Measurements from ENCODE around the gene CLDN1. TPM values are rescaled to one million over a fixed set of nuclear protein-coding genes. Genes with fewer than 3 reads are reported as not detected.
"Not testable (repeated sequence)": the region's sequence is repeated elsewhere in the genome, so short reads cannot be mapped to it uniquely, and the experiment has no call there.

CLDN1 gene
- total RNA-seq, 1 donor from 2014 or later, result 0.53 TPM

GRCh38 chr3:190279690-190280089 lies 42.6 kb downstream of the CLDN1 start:
- no peak for DNase-seq (ENCODE audit: low spot score in 2 of 2)
- TF ChIP-seq CTCF (IDR thresholded peaks at IDR 0.05), result no peak
- intact Hi-C loops (cut with DNase I), result no loop called here
- no peak overlapping the region for H3K4me3 ChIP-seq
- no peak overlapping the region for H3K27ac ChIP-seq
- H3K9me3 ChIP-seq, result no peaks in the 10 kb centered on the region
- H3K4me1 ChIP-seq, result no peaks in the 10 kb centered on the region
- no peaks in the 10 kb centered on the region for H3K27me3 ChIP-seq
- H3K36me3 ChIP-seq, result no peaks in the 10 kb centered on the region

GRCh38 chr3:190272747-190273146 lies 49.5 kb downstream of the CLDN1 start:
- H3K36me3 ChIP-seq, result no peaks in the 10 kb centered on the region
- H3K9me3 ChIP-seq, result no peaks in the 10 kb centered on the region
- no peak overlapping the region for H3K27ac ChIP-seq
- no peaks in the 10 kb centered on the region for H3K27me3 ChIP-seq
- intact Hi-C loops (cut with DNase I), result no loop called here
- no peak overlapping the region for H3K4me3 ChIP-seq
- H3K4me1 ChIP-seq, result no peaks in the 10 kb centered on the region
- DNase-seq (ENCODE audit: low spot score in 2 of 2), result no peak
- no peak for TF ChIP-seq CTCF (IDR thresholded peaks at IDR 0.05)

GRCh38 chr3:190269101-190269500 lies 53.1 kb downstream of the CLDN1 start:
- DNase-seq (ENCODE audit: low spot score in 2 of 2), result no peak
- Histone ChIP-seq H3K9me3 (no peaks in the 10 kb centered on the region), H3K4me1 (no peaks in the 10 kb centered on the region), H3K36me3 (no peaks in the 10 kb centered on the region), H3K27me3 (no peaks in the 10 kb centered on the region), H3K27ac (no peak overlapping the region), H3K4me3 (no peak overlapping the region)
- intact Hi-C loops (cut with DNase I), result no loop called here
- no peak for TF ChIP-seq CTCF (IDR thresholded peaks at IDR 0.05)

- H3K9me3 ChIP-seq; H3K4me3 ChIP-seq; intact Hi-C loops (cut with DNase I); H3K27ac ChIP-seq; H3K36me3 ChIP-seq; H3K4me1 ChIP-seq; H3K27me3 ChIP-seq; DNase-seq (ENCODE audit: low spot score in 2 of 2): not testable (repeated sequence)
These were observed 54.8 kb downstream of the CLDN1 start for GRCh38 chr3:190267464-190267863.

- H3K27me3 ChIP-seq, result no peaks in the 10 kb centered on the region
- no peaks in the 10 kb centered on the region for H3K9me3 ChIP-seq
- intact Hi-C loops (cut with DNase I), result no loop called here
- H3K4me3 ChIP-seq, result no peak overlapping the region
- no peaks in the 10 kb centered on the region for H3K36me3 ChIP-seq
- no peak for DNase-seq (ENCODE audit: low spot score in 2 of 2)
- no peak for TF ChIP-seq CTCF (IDR thresholded peaks at IDR 0.05)
- no peaks in the 10 kb centered on the region for H3K4me1 ChIP-seq
- H3K27ac ChIP-seq, result no peak overlapping the region
These were observed 55.3 kb downstream of the CLDN1 start for GRCh38 chr3:190266913-190267290.

GRCh38 chr3:190266265-190266912 lies 55.9 kb downstream of the CLDN1 start:
- no peaks in the 10 kb centered on the region for H3K27me3 ChIP-seq
- no peaks in the 10 kb centered on the region for H3K36me3 ChIP-seq

More at GRCh38 chr3:190266265-190266912, 55.9 kb downstream of the CLDN1 start:
- H3K4me3 ChIP-seq, result no peak overlapping the region
- no peak for DNase-seq (ENCODE audit: low spot score in 2 of 2)
- TF ChIP-seq CTCF (IDR thresholded peaks at IDR 0.05), result no peak
- H3K9me3 ChIP-seq, result no peaks in the 10 kb centered on the region
- H3K4me1 ChIP-seq, result no peaks in the 10 kb centered on the region
- intact Hi-C loops (cut with DNase I), result no loop called here
- no peak overlapping the region for H3K27ac ChIP-seq

All from ascending aorta (tissue), 2 donors.